Fibroblast of lung (primary cell): ENCODE results near the gene ITSN1.

ENCODE experiments used
- CTCF ChIP-seq, 2 donors: IDR thresholded peaks in 1 of 2; conservative IDR thresholded peaks in 1 of 2; 1 replicate in 1 of 2; 2 replicates in 1 of 2; pipeline ENCODE4 v1.5.1; 2011 to 2012; ENCODE audit warnings: low read length in 2 of 2, control low read depth in 1 of 2, inconsistent platforms in 1 of 2, low read depth in 1 of 2, mild to moderate bottlenecking in 1 of 2
- EZH2 ChIP-seq: IDR thresholded peaks from 2 replicates; pipeline ENCODE4 v1.5.1; 2012; ENCODE audit warnings: low read length, control low read depth, mild to moderate bottlenecking; ENCODE audit errors: missing control alignments

GRCh38 chr21:33598051-33598450 is 44.2 kb upstream of the ITSN1 start:
- no peak for TF ChIP-seq CTCF (conservative IDR thresholded peaks at IDR 0.05 in 1 of 2, IDR thresholded peaks at IDR 0.05 in 1 of 2; ENCODE audit: low read depth in 1 of 2, low read length in 2 of 2)
- no peak for TF ChIP-seq EZH2
